HG02943 (cell line): ENCODE data around the gene CGA.

Experiments used
- ATAC-seq: cut with Tn5 transposase; IDR thresholded peaks from one replicate; pipeline ENCODE4 v1.9.1; 2021; ENCODE audit warnings: mild to moderate bottlenecking, low read depth, moderate library complexity; ENCODE audit not compliant: unreplicated experiment

The CGA gene

DNA sequence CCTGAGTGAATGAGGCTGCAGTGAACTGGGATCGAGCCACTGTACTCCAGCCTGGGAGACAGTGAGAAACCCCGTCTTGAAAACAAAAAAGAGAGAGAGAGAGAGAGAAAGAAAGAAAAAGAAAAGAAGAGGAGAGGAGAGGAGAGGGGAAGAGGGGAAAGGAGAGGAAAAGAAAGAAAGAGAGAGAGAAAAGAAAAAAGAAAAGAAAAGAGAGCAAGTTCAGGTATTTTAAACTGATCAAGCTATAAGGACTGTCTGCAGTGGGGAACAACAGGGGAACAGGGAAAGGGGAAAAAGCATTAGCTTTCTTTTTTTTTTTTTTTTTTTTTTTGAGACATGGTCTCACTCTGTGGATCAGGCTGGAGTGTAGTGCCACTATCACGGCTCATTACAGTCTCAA, 2.5 kb downstream of the CGA start:
- ATAC-seq: no peak

DNA sequence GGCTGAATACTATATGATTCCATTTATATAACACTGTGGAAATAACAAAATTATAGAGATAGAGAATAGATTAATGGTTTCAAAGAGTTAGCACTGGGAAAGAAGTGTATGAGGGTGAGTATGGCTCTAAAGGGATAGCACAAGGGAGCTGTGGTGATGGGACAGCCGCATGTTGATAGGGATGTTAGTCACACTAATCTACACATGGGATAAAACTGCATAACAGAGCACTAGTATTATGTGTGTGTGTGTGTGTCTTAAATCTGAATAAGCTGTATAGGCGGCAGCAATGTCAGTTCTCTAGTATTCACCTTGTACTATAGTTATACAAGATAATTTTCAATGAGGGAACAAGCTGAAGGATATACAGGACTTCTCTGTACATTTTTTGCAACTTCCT, 5.8 kb downstream of the CGA start:
- ATAC-seq: no peak

DNA sequence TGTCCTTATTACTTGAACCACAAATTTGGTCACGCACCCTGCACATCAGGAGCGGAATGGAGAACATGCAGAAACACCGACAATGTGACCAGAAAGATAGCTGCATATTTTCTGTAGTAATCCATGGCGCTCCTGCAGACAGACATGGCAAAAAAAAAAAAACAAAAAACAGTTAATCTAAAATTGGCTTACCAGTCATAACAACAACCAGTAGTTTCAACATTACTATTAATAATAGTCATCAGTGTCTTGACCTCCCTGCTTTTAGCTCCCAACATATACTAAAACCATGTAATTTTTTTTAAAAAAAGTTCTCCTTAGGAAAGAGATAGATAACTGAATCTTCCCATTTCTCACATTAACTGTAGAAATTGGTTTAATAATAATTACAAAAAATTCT, 6.8 kb downstream of the CGA start:
- no peak for ATAC-seq

DNA sequence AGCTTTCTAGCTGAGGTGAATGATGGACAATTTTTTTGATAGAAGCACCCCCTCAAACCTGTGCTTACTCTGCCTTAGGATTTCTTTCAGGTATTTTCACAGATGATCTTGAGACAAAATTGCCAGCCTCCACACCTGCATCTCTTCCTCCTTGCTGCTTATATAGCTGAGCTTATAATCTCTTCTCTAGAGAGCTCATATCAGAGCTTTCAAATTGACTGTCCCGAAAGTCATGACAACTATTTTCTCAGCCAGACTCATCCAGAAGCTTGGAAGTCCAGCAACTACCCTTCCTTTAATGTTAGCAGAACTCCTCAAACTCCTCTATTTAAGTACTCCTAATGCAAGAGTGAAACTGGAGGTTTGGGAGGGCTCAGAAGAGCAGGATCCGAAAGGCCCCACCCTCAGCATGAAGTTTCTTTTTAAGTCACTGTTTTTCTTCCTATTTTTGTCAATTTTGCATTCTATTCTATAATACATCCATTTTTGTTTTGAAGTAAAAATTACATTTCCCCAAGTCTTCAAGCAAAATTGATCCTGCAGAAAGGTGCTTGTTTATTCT, 12.7 kb downstream of the CGA start:
- ATAC-seq: no peak

DNA sequence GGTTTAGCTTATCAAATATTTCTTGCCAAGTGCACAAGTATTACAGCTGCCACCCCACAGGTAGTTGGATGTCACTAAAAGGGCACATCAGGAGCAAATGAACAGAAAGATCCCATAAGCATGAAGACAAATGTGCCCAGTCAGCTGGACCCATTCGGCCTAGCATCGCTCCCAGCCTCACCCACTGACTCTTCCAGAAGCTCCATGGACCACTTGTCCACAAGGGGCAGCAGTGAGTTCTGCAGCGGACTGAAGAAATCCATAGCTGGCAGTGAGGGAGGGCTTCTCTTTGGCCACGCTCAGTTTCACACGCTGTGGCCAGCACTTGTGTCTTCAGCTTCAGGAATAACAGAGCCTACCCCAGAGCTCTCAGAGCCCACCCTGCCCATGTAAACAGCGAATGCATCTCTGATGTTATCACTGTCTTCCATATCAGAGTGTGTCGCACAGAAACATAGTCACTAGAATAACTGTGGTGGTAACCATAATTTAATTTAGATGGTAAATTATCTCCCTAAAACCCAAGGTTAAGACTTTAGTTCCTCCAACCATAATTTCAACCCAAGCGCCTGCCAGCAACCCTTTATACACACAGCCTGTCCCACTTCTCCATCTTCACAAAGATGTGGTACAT, 15.8 kb downstream of the CGA start:
- ATAC-seq: no peak

DNA sequence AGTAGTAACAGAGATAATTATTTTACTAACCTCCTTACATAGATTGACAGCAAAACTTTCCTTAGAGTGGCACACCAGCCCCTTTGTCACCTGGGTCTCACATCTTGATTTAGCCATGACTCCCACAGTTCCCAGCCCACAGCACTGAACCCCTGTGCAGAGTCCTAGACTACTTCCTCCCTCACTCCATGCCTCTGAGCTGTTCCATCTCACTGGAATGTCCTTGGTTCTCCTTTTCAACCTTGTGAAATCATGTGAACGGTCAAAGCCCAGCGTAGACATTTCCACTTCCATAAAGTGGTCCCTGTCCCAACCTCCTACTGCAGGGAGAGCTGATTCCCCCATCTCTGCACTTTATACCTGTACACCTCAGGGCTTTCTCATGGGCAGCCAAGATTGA, 19.7 kb downstream of the CGA start:
- ATAC-seq: no peak

DNA sequence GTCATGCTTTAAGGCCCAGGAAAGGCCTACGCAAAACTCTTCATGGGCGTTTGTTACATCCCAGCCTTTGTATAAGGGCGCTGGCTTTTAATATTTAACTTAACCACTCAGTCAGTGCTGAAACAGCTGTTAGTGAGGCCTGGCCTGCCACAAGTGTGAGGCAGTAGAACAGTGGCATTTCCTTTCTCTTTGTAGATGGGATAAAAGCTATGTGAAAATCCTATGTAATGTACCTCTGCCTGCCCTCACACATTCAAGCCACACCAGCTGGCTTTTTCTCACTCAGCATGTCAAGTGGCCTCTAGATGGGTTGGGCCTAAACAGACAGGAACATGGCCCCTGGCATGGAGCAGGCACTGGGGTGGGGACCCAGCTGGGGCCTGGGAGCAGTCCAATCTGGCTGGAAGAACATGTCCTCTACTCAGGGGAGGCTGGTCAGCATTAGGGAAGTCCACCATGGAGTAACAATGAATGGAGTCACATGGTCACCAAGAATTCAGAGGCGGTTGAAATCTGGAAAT, 20.7 kb downstream of the CGA start:
- peak; percentile 82 for ATAC-seq

DNA sequence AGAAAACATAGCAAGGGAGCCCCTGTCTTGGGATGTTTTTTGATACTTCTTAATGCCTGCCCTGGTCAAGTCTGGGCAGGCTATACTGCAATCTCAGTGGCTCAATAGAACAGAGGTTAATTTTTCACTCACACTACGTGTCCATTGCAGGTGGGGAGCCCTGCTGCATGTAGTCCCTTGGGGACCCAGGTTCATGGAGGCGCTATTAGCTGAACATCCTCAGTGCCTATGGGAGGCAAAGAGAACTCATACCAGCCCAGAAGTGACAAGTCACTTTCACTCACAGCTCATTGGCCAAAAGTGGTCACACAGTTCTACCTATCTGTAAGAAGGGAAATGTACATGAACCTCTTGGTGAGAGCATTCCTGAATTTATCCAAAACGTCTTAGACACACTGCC, 23.2 kb downstream of the CGA start:
- no peak for ATAC-seq

DNA sequence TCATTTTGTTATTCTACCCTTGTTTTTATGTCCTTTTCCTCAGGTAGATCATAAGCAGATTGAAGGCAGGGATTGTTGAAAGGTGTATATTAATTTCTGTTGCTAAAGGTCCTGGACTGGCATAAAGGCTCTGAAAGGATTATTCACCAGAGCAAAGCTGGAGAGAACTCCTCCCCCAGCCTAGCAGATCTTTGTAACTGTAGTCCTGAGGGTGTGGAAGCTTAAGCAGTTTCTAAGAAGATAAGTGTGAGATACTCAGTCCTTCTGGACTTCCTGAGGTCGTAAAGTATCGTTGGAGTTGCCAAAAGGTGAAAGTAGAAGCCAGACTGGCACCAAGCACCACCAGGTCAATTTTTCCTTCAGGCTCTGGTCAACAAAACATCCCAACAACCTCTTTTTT, 24.2 kb downstream of the CGA start:
- ATAC-seq: no peak

DNA sequence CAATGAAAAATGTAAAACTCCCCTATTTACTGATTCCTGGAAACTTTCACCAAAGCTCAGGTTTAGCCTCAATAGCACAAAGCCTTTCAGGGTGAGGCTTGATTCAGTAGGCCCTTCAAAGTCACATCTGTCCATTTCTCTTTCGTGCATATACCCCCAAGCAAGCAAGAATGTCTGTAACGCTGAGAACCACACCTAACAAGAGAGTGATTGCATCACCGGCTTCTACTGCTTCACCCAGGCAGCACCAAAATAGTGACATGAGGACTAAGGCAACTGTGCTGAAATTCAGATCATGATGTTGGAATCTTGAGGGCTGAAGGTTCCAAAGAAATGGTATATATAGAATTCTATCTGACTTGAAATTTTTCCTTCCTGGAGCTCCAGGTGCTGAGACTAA, 26.1 kb downstream of the CGA start:
- ATAC-seq: no peak

DNA sequence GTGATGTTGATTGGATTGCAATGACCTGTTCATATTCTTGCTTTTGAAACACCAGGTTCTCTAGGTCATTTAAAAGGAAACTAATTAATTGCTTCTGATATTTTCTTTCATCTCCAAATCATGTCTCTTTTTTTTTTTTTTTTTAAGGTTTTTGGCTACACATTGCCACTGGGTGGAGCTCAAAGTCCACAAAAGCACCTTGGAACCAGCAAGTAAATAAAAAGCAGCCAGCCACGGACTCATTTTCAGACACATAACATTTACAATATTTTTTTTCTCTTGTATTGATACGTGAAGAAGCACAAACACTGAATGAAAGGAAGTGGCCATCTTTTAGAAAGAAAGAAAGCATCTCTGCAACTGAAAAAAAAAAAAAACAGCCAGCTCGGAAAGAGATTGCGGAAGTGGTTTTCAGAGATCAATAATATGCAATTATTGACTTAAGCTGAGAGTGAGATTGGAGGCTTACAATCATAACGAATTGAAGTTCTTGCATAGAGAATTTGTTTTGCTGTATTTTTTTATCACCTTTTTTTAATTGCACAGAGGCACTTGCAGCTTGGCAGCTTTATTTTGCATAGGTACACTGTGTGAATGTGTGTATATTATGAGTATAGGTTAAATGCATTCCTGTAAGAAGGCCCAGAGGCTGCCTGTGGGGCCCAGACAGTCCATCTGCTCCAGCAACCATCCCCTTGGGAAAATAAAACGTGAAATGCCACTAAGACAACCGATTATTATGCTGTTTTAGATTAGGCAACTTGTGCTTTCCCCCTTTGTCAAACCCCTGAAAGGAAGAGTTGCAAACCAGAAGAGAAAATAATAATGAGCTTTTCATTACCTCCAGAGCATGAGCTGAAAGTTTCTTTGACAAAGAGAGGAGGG, 28.2 kb downstream of the CGA start:
- ATAC-seq: no peak

DNA sequence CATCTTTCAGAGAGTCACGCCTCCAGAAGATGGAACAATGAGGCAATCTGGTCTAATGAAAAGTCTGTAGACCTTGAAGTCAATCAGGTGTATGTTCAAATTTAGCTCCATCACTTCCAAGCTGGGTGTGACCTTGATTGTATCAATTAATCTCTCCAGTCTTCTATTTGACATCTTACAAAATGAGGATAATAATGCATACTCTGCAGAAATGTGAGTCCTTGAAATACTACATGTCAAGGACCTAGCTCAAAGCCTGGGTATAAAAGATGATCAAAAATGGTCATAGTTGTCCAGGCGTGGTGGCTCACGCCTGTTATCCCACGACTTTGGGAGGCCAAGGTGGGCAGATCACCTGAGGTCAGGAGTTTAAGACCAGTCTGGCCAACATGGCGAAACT, 29.8 kb downstream of the CGA start:
- no peak for ATAC-seq

DNA sequence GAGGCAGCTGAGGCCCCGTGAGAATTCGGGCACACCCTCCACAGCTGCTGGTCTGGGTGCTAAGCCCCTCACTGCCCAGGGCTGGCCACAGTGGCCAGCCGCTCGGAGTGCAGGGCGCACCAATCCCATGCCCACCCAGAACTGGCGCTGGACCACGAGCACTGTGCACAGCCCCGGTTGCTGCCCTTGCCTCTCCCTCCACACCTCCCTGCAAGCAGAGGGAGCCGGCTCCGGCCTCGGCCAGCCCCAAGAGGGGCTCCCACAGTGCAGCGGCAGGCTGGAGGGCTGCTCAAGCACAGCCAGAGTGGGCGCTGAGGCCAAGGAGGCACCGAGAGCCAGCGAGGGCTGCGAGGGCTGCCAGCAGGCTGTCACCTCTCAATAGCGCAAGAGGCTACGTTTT, 35.0 kb downstream of the CGA start:
- no peak for ATAC-seq

DNA sequence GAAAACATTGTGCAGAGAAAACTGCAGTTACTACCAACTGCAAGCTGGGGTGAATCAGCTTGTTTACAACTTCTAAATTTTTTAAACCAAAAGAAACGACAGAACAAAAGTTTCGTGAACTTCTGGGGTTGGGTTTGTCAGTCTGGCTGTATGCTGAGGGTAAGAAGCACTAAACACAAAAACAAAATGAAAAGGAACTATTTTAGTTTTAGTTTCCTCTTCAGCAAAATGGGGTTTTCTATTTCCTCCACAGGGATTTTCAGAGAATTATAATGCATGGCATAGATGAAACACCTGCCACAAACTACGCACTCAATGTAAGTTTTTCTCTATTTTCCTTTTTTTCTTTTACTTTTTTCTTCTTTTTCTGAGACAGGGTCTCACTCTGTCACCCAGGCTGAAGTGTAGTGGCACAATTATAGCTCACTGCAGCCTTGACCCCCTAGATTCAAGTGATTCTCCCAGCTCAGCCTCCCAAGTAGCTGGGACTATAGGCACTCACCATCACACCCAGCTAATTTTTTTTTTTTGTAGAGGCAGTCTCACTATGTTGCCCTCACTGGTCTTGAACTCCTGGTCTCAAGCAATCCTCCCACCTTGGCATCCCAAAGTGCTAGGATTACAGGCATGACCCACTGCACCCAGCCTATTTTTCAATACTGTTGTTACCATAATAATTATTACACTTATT, 40.6 kb downstream of the CGA start:
- no peak for ATAC-seq

DNA sequence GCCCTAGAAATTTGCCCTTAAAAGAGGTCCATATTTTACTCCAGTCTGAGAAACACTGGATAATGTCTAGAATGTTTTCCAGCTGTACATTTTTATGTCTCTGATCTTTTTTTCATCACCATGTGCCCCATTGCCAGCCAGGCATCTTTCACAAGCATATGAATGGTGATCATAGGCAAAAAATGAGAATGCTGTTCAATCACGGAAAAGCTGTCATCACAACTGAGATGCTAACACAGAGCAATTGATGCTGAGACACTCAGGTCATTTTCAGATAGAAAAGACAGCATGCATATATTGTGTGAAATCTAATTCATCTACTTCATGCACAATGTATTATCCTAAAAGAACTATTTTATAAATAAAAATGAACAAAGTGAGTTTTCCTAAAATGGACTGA, 41.6 kb downstream of the CGA start:
- no peak for ATAC-seq

DNA sequence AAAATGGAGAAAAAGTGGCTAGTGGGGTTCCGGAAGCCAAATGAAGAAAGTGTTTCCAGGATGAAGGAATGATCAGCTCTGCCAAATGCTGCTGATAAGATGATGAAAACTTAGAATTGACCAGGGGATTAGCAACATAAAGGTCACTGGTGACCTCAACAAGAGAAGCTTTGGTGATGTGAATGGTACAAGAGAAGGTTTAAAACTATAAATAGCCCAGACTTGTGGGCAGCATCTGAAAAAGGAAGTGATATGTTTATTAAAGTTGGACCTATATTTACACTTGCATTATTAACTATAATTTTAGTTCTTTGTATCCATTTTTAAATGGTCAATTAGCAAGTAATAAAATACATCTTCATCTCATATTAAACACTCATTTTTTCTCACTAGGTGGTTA, 45.1 kb downstream of the CGA start:
- no peak for ATAC-seq

DNA sequence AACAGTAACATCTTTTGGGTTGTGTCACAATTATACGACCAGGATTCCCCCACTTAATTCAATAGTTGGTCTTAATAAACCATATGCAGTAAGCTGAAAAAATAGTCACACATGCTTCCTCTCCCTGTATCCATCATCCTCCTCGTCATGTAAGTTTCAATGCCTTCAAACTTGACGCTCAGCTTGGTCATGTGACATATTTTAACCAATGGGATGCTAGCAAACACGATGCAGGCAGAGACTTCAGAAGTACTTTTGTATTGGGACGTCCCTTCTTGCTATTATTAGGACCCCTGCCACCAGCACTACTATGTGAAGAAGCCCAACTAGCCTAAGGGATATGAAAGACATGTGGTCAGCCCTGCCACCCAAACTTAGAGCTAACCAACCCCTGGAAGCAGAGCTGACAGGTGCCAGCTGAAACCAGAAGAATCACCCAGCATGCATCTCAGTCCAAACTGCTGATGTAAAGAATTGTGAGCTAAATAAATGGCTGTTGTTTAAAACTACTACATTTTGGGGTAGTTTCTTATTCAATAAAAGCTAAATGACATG, 49.3 kb downstream of the CGA start:
- ATAC-seq: no peak

DNA sequence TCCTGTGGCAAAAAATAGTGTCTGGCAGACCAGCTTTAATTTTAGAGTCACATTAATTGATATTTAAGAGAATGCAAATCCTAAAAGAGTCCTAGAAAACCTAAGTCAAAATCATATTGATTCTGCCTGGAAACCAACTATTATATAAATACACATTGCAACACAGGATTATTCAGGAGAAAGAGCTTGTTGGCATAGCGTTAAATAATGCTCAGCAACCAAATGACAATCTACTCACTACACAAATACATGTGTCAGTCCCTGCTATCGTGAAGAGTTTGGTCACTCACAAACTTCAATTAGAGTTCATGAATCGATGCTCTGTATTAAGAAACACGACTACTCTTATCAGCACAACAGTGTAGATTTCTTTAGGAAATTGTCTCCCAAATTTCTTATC, 54.2 kb downstream of the CGA start:
- no peak for ATAC-seq
